Hepatic stellate cell (primary cell): Measurements from ENCODE around the gene MPHOSPH9.

ENCODE experiments used
- DNase-seq: peaks from one replicate; pipeline ENCODE4 v3.0.0; 2011; ENCODE audit warnings: low spot score

The MPHOSPH9 gene

GRCh38 chr12:123232807-123233504 lies at the start of gene MPHOSPH9, which contains the start of gene MTRFR:
Gene MPHOSPH9 (minus strand): TSS chr12:123233141. CDS start chr12:123230364, 2,777 bp downstream.
Gene MTRFR (plus strand): TSS chr12:123233436. CDS start chr12:123253675, 20,239 bp downstream.
- DNase-seq: peak; percentile 99

- no peak for DNase-seq
Measured at GRCh38 chr12:123282111-123282510, 49.2 kb upstream of the MPHOSPH9 start.

GRCh38 chr12:123280971-123281370 lies 48.0 kb upstream of the MPHOSPH9 start:
- DNase-seq: no peak

GRCh38 chr12:123278101-123278627 lies 45.2 kb upstream of the MPHOSPH9 start:
- no peak for DNase-seq

GRCh38 chr12:123273166-123273565 lies 40.2 kb upstream of the MPHOSPH9 start:
- DNase-seq: no peak

- peak; percentile 86 for DNase-seq
Measured at GRCh38 chr12:123271001-123271668, 38.2 kb upstream of the MPHOSPH9 start.

- peak; percentile 44 for DNase-seq
Measured at GRCh38 chr12:123270214-123271000, 37.5 kb upstream of the MPHOSPH9 start.

- no peak for DNase-seq
Measured at GRCh38 chr12:123269896-123270213, 36.9 kb upstream of the MPHOSPH9 start.

GRCh38 chr12:123269395-123269892 lies 36.5 kb upstream of the MPHOSPH9 start:
- peak; percentile 83 for DNase-seq

GRCh38 chr12:123268850-123269249 lies 35.9 kb upstream of the MPHOSPH9 start:
- no peak for DNase-seq

GRCh38 chr12:123267991-123268843 lies 35.3 kb upstream of the MPHOSPH9 start:
- no peak for DNase-seq

GRCh38 chr12:123267335-123267920 lies 34.5 kb upstream of the MPHOSPH9 start:
- no peak for DNase-seq

- no peak for DNase-seq
Measured at GRCh38 chr12:123266679-123267277, 33.8 kb upstream of the MPHOSPH9 start.

- DNase-seq: no peak
Measured at GRCh38 chr12:123265851-123266678, 33.1 kb upstream of the MPHOSPH9 start.

GRCh38 chr12:123264642-123265041 lies 31.7 kb upstream of the MPHOSPH9 start:
- DNase-seq: no peak

- no peak for DNase-seq
Measured at GRCh38 chr12:123263196-123263817, 30.4 kb upstream of the MPHOSPH9 start.

- no peak for DNase-seq
Measured at GRCh38 chr12:123261196-123261595, 28.3 kb upstream of the MPHOSPH9 start.

- DNase-seq: no peak
Measured at GRCh38 chr12:123260081-123260480, 27.1 kb upstream of the MPHOSPH9 start.

GRCh38 chr12:123258593-123258992 lies 25.7 kb upstream of the MPHOSPH9 start:
- no peak for DNase-seq
